ENCODE measurements around the gene AFAP1.

AFAP1 gene

GRCh38 chr4:7717161-7717560, 222.5 kb downstream of the AFAP1 start:
- H3K27ac ChIP-seq (ENCODE audit: extremely low read depth, low read depth, low read length) = no peak overlapping the region
- no peak overlapping the region for H3K4me3 ChIP-seq (ENCODE audit: low read depth, low read length)
- H3K36me3 ChIP-seq (ENCODE audit: control insufficient read depth in 2 of 2, insufficient read depth in 1 of 2, low read length in 2 of 2) = no peaks in the 10 kb centered on the region
- CTCF ChIA-PET = no interaction called here
- H3K9me3 ChIP-seq (ENCODE audit: control insufficient read depth, insufficient read depth, low read depth, low read length) = no peaks in the 10 kb centered on the region
- H3K4me1 ChIP-seq (ENCODE audit: control insufficient read depth, insufficient read depth, low read length) = no peaks in the 10 kb centered on the region
- POLR2A ChIA-PET = no interaction called here
- 0 out of 2 replicates have a peak, but pooled peaks have one; percentile 28 for TF ChIP-seq ZNF664 (tag by site-specific recombination; IDR thresholded peaks at IDR 0.05)
- no peak for TF ChIP-seq ZNF174 (tag by site-specific recombination; IDR thresholded peaks at IDR 0.05)
- TF ChIP-seq BCL6B (tag by site-specific recombination; IDR thresholded peaks at IDR 0.05) = no peak

- Histone ChIP-seq H3K4me1 (ENCODE audit: control insufficient read depth, insufficient read depth, low read length) (no peaks in the 10 kb centered on the region), H3K4me3 (ENCODE audit: low read depth, low read length) (no peak overlapping the region), H3K36me3 (ENCODE audit: control insufficient read depth in 2 of 2, insufficient read depth in 1 of 2, low read length in 2 of 2) (no peaks in the 10 kb centered on the region), H3K27ac (ENCODE audit: extremely low read depth, low read depth, low read length) (no peak overlapping the region), H3K9me3 (ENCODE audit: control insufficient read depth, insufficient read depth, low read depth, low read length) (no peaks in the 10 kb centered on the region)
- ChIA-PET POLR2A (no interaction called here), CTCF (interaction anchor here (0.6 to 0.7 kb wide), 2 partner anchors 380 to 403 kb away, joined by 3 read pairs; no protein-coding TSS in a partner anchor)
- no peak for TF ChIP-seq ZNF138 (tag by site-specific recombination; IDR thresholded peaks at IDR 0.05; ENCODE audit: borderline replicate concordance)
- peak; percentile 86 for TF ChIP-seq ZBTB17 (tag by site-specific recombination; IDR thresholded peaks at IDR 0.05)
- peak; percentile 80; the same call in 1 of the 2 replicates for TF ChIP-seq ZNF366 (tag by site-specific recombination; conservative IDR thresholded peaks at IDR 0.05)
Measured at GRCh38 chr4:7716010-7716721, 223.5 kb downstream of the AFAP1 start.

GRCh38 chr4:7715271-7716009, 224.2 kb downstream of the AFAP1 start:
- no peak overlapping the region for H3K4me3 ChIP-seq (ENCODE audit: low read depth, low read length)
- TF ChIP-seq ZNF776 (tag by site-specific recombination; IDR thresholded peaks at IDR 0.05; ENCODE audit: borderline replicate concordance) = no peak
- TF ChIP-seq ZNF580 (tag by site-specific recombination; IDR thresholded peaks at IDR 0.05) = no peak
- no peak for TF ChIP-seq ZNF112 (tag by site-specific recombination; IDR thresholded peaks at IDR 0.05)
- no peak for TF ChIP-seq ZBTB26 (tag by site-specific recombination; optimal IDR thresholded peaks at IDR 0.05)
- TF ChIP-seq RBAK (tag by site-specific recombination; IDR thresholded peaks at IDR 0.05) = no peak
- TF ChIP-seq MEIS1 (CRISPR knock-in tag; IDR thresholded peaks at IDR 0.05; ENCODE audit: borderline replicate concordance) = no peak
- TF ChIP-seq ZNF561 (tag by site-specific recombination; IDR thresholded peaks at IDR 0.05; ENCODE audit: borderline replicate concordance) = no peak
- no peak for TF ChIP-seq ZNF292 (tag by site-specific recombination; IDR thresholded peaks at IDR 0.05; ENCODE audit: borderline replicate concordance, low read depth)
- no peak for TF ChIP-seq ZNF335 (tag by site-specific recombination; conservative IDR thresholded peaks at IDR 0.05)
- TF ChIP-seq ZNF132 (tag by site-specific recombination; IDR thresholded peaks at IDR 0.05; ENCODE audit: borderline replicate concordance) = no peak
- TF ChIP-seq HOXD13 (CRISPR knock-in tag; IDR thresholded peaks at IDR 0.05; ENCODE audit: borderline replicate concordance) = no peak
- no peak for TF ChIP-seq IKZF3 (tag by site-specific recombination; IDR thresholded peaks at IDR 0.05)
- TF ChIP-seq OSR2 (tag by site-specific recombination; IDR thresholded peaks at IDR 0.05) = no peak
- TF ChIP-seq ZNF560 (tag by site-specific recombination; IDR thresholded peaks at IDR 0.05; ENCODE audit: borderline replicate concordance) = no peak
- TF ChIP-seq ZBTB21 (tag by site-specific recombination; IDR thresholded peaks at IDR 0.05) = no peak
- no peak for TF ChIP-seq ZNF202 (tag by site-specific recombination; IDR thresholded peaks at IDR 0.05; ENCODE audit: borderline replicate concordance)
- TF ChIP-seq ZBTB48 (tag by site-specific recombination; IDR thresholded peaks at IDR 0.05) = no peak
- no peak for TF ChIP-seq GFI1B (tag by site-specific recombination; IDR thresholded peaks at IDR 0.05)
- no peak for TF ChIP-seq ZNF37A (tag by site-specific recombination; IDR thresholded peaks at IDR 0.05)
- TF ChIP-seq SCRT2 (tag by site-specific recombination; IDR thresholded peaks at IDR 0.05) = no peak
- no peak overlapping the region for H3K27ac ChIP-seq (ENCODE audit: extremely low read depth, low read depth, low read length)
- H3K36me3 ChIP-seq (ENCODE audit: control insufficient read depth in 2 of 2, insufficient read depth in 1 of 2, low read length in 2 of 2) = no peaks in the 10 kb centered on the region
- H3K9me3 ChIP-seq (ENCODE audit: control insufficient read depth, insufficient read depth, low read depth, low read length) = no peaks in the 10 kb centered on the region
- CTCF ChIA-PET = interaction anchor here (0.6 to 0.7 kb wide), 2 partner anchors 379 to 403 kb away, joined by 3 read pairs; no protein-coding TSS in a partner anchor
- no peaks in the 10 kb centered on the region for H3K4me1 ChIP-seq (ENCODE audit: control insufficient read depth, insufficient read depth, low read length)
- POLR2A ChIA-PET = no interaction called here
